GM23338 (cell line): ENCODE measurements around the gene AGAP3.

Experiments used
- CREB1 ChIP-seq: fragments of 250-450 bp; sonication (Bioruptor Pico); IDR thresholded peaks from 2 replicates; pipeline ENCODE4 v1.5.0; 2020; ENCODE audit warnings: low read depth, mild to moderate bottlenecking, moderate library complexity
- EZH2 ChIP-seq: fragments of 200-600 bp; sonication (generic); IDR thresholded peaks from one replicate; pipeline ENCODE4 v1.8.0; 2017; ENCODE audit warnings: antibody characterized with exemption, mild to moderate bottlenecking, low read depth; ENCODE audit not compliant: unreplicated experiment
- EZH2phosphoT487 ChIP-seq: fragments of 200-600 bp; sonication (generic); IDR thresholded peaks from one replicate; pipeline ENCODE4 v1.8.1; 2018; ENCODE audit warnings: antibody characterized with exemption; ENCODE audit not compliant: unreplicated experiment
- JUNB ChIP-seq: IDR thresholded peaks from one replicate; pipeline ENCODE4 v1.6.1; 2016; ENCODE audit warnings: antibody characterized with exemption; ENCODE audit not compliant: unreplicated experiment
- POLR2AphosphoS5 ChIP-seq: IDR thresholded peaks from 2 replicates; pipeline ENCODE4 v1.6.1; 2016; ENCODE audit warnings: antibody characterized with exemption, low read depth
- ZNF331 ChIP-seq: fragments of 250-450 bp; sonication (Bioruptor Pico); IDR thresholded peaks from 2 replicates; pipeline ENCODE4 v1.5.0; 2020; ENCODE audit warnings: low read depth, mild to moderate bottlenecking, moderate library complexity
- TF ChIP-seq, protein P1 (sequence below), 2 experiments: fragments of 200-600 bp in 1 of 2; sonication (generic) in 1 of 2; conservative IDR thresholded peaks; 2 replicates each; pipeline versions ENCODE4 v1.5.1 to v1.6.1; 2016 to 2017; ENCODE audit warnings: antibody characterized with exemption in 2 of 2, low read depth in 2 of 2, mild to moderate bottlenecking in 2 of 2, moderate library complexity in 1 of 2

DNA sequence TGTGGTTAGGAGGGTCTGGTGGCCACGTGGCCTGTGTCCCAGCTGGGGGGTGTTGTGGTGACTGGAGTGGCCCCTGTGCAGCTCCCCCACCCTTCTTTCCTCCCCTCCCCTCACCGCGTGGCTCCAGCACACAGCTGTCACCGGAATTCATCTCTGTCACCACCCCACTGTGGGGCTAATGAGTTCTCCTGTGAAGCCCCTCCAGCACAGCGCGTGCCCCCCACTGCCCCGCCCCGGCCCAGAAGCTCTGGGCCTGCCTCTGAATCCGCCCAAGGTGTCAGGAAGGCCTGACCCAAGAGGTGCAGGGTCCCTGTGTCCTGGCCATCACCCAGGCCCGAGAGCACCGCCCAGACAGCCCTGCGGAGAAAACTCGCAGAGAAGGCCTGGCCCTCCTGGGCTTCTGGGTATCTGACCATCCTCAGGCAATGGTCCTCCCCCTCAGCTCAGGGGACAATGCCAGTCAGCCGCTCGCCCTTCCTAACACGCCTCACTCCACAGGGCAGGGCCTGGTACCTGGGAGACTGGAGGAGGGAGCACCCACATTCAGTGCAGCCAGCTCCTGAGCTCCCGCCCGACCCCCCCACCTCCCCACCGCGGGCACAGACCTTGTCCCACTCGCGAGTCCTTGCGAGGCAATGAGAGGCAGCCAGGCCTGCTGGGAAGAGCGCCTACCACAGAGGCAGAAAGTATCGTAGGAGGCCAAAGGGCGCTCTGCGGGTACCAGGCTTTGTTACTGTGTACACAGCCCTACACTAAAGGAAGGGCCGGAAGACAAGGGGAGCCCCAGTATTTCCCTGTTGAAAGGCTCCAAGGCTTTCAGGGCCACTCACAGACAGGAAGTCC, 43.1 kb downstream of the AGAP3 start:
- TF ChIP-seq JUNB (no peak), EZH2 (no peak), POLR2AphosphoS5 (no peak), ZNF331 (CRISPR knock-in tag) (no peak), CREB1 (CRISPR knock-in tag) (no peak), EZH2phosphoT487 (no peak)
- TF ChIP-seq, protein P1, sequence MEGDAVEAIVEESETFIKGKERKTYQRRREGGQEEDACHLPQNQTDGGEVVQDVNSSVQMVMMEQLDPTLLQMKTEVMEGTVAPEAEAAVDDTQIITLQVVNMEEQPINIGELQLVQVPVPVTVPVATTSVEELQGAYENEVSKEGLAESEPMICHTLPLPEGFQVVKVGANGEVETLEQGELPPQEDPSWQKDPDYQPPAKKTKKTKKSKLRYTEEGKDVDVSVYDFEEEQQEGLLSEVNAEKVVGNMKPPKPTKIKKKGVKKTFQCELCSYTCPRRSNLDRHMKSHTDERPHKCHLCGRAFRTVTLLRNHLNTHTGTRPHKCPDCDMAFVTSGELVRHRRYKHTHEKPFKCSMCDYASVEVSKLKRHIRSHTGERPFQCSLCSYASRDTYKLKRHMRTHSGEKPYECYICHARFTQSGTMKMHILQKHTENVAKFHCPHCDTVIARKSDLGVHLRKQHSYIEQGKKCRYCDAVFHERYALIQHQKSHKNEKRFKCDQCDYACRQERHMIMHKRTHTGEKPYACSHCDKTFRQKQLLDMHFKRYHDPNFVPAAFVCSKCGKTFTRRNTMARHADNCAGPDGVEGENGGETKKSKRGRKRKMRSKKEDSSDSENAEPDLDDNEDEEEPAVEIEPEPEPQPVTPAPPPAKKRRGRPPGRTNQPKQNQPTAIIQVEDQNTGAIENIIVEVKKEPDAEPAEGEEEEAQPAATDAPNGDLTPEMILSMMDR (conservative IDR thresholded peaks at IDR 0.05; ENCODE audit: low read depth in 2 of 2): no peak
